GM19467 (cell line): ENCODE measurements around the gene NAP1L5.

Experiments
- ATAC-seq: cut with Tn5 transposase; IDR thresholded peaks from one replicate; pipeline ENCODE4 v1.9.1; 2021; ENCODE audit warnings: mild to moderate bottlenecking, moderate library complexity; ENCODE audit not compliant: unreplicated experiment

The NAP1L5 gene

GRCh38 chr4:88661739-88662138 lies 35.9 kb downstream of the NAP1L5 start:
- no peak for ATAC-seq

GRCh38 chr4:88660446-88661294 lies 37.0 kb downstream of the NAP1L5 start:
- ATAC-seq, result no peak

GRCh38 chr4:88659890-88660208 lies 37.8 kb downstream of the NAP1L5 start:
- no peak for ATAC-seq

- peak; percentile 71 for ATAC-seq
Observed at GRCh38 chr4:88659055-88659889, 38.4 kb downstream of the NAP1L5 start.

GRCh38 chr4:88655226-88655625 lies 42.4 kb downstream of the NAP1L5 start:
- no peak for ATAC-seq

GRCh38 chr4:88653371-88653946 lies 44.2 kb downstream of the NAP1L5 start:
- no peak for ATAC-seq

- no peak for ATAC-seq
Observed at GRCh38 chr4:88649716-88650115, 47.9 kb downstream of the NAP1L5 start.

- ATAC-seq, result no peak
Observed at GRCh38 chr4:88646528-88647280, 50.9 kb downstream of the NAP1L5 start.

- ATAC-seq, result no peak
Observed at GRCh38 chr4:88645994-88646393, 51.6 kb downstream of the NAP1L5 start.
